Stimulated activated CD8-positive, alpha-beta memory T cell treated with anti-CD3 and anti-CD28 coated beads, Interleukin-15, amount 100 ng/mL, for 48 hours (primary cell): Measurements from ENCODE around the gene CEP250.
A peak's percentile ranks its signal among the peaks of the same experiment; 100 is the strongest.
"Not testable (repeated sequence)": the region's sequence is repeated elsewhere in the genome, so short reads cannot be mapped to it uniquely, and the experiment has no call there.

Source experiments
- DNase-seq, 2 donors: peaks; one replicate each; pipeline ENCODE4 v3.0.0-alpha.2; 2020; ENCODE audit warnings: low read depth in 2 of 2

CEP250 gene

GRCh38 chr20:35456700-35457099, 1.3 kb downstream of the CEP250 start:
- not testable (repeated sequence) for DNase-seq

- DNase-seq: not testable (repeated sequence)
Observed at GRCh38 chr20:35457539-35457938, 2.1 kb downstream of the CEP250 start.

GRCh38 chr20:35458388-35458787, 3.0 kb downstream of the CEP250 start:
- no peak for DNase-seq

GRCh38 chr20:35461620-35462019, 6.2 kb downstream of the CEP250 start:
- DNase-seq: no peak

- DNase-seq: no peak
Observed at GRCh38 chr20:35462351-35462750, 7.0 kb downstream of the CEP250 start.

- no peak for DNase-seq
Observed at GRCh38 chr20:35463455-35464300, 8.3 kb downstream of the CEP250 start.

- no peak for DNase-seq
Observed at GRCh38 chr20:35465976-35466375, 10.6 kb downstream of the CEP250 start.

- DNase-seq: no peak
Observed at GRCh38 chr20:35466856-35467255, 11.5 kb downstream of the CEP250 start.

GRCh38 chr20:35467339-35468224, 12.2 kb downstream of the CEP250 start:
- DNase-seq: no peak

- DNase-seq: no peak
Observed at GRCh38 chr20:35468671-35469334, 13.4 kb downstream of the CEP250 start.

- DNase-seq: no peak
Observed at GRCh38 chr20:35472209-35472608, 16.8 kb downstream of the CEP250 start.

- no peak for DNase-seq
Observed at GRCh38 chr20:35473684-35474083, 18.3 kb downstream of the CEP250 start.

- DNase-seq: no peak
Observed at GRCh38 chr20:35474303-35474871, 19.0 kb downstream of the CEP250 start.

- no peak for DNase-seq
Observed at GRCh38 chr20:35476288-35476687, 20.9 kb downstream of the CEP250 start.

GRCh38 chr20:35478804-35479472, 23.5 kb downstream of the CEP250 start:
- DNase-seq: no peak

GRCh38 chr20:35479798-35480197, 24.4 kb downstream of the CEP250 start:
- no peak for DNase-seq

- DNase-seq: no peak
Observed at GRCh38 chr20:35487479-35487878, 32.1 kb downstream of the CEP250 start.

GRCh38 chr20:35489717-35490116, 34.3 kb downstream of the CEP250 start:
- no peak for DNase-seq

GRCh38 chr20:35490736-35491181, 35.4 kb downstream of the CEP250 start:
- DNase-seq: peak; percentile 39 to 41

GRCh38 chr20:35491823-35492222, 36.4 kb downstream of the CEP250 start:
- DNase-seq: no peak

GRCh38 chr20:35492352-35492751, 37.0 kb downstream of the CEP250 start:
- no peak for DNase-seq
